Loucy (cell line): ENCODE results near the gene FRMD4A.

ENCODE experiments used
- H2AFZ ChIP-seq: fragments of 200-600 bp; sonication (generic); 2 replicates; pipeline ENCODE4 v1.6.0; 2016; ENCODE audit warnings: antibody characterized with exemption, mild to moderate bottlenecking, low read length, moderate library complexity
- H3F3A ChIP-seq: fragments of 200-600 bp; 2 replicates; pipeline ENCODE4 v1.6.0; 2016; ENCODE audit warnings: antibody characterized with exemption, low read depth, mild to moderate bottlenecking
- H3K27me3 ChIP-seq: fragments of 200-600 bp; sonication (generic); 2 replicates; pipeline ENCODE4 v1.6.1; 2014; ENCODE audit warnings: low read length, mild to moderate bottlenecking; ENCODE audit not compliant: insufficient read depth, poor library complexity, severe bottlenecking
- H3K36me3 ChIP-seq: fragments of 200-600 bp; sonication (generic); 2 replicates; pipeline ENCODE4 v1.6.1; 2016; ENCODE audit warnings: low read length; ENCODE audit not compliant: insufficient read depth
- H3K4me1 ChIP-seq: fragments of 200-600 bp; sonication (generic); 2 replicates; pipeline ENCODE4 v1.5.1; 2014; ENCODE audit warnings: low read length, mild to moderate bottlenecking; ENCODE audit not compliant: insufficient read depth, poor library complexity, severe bottlenecking
- H3K4me2 ChIP-seq: fragments of 200-600 bp; sonication (generic); 2 replicates; pipeline ENCODE4 v1.6.0; 2014; ENCODE audit warnings: antibody characterized with exemption, low read length, low read depth, mild to moderate bottlenecking; ENCODE audit not compliant: poor library complexity, severe bottlenecking
- H3K4me3 ChIP-seq: fragments of 200-600 bp; sonication (generic); 2 replicates; pipeline ENCODE4 v1.5.1; 2014; ENCODE audit warnings: low read length, mild to moderate bottlenecking, mixed read lengths; ENCODE audit not compliant: poor library complexity, severe bottlenecking
- H3K79me2 ChIP-seq: fragments of 200-600 bp; sonication (generic); 2 replicates; pipeline ENCODE4 v1.6.1; 2014; ENCODE audit warnings: low read length; ENCODE audit not compliant: insufficient read depth
- H3K9ac ChIP-seq: fragments of 200-600 bp; sonication (generic); 2 replicates; pipeline ENCODE4 v1.6.0; 2014; ENCODE audit warnings: mild to moderate bottlenecking, low read depth, low read length, moderate library complexity; ENCODE audit not compliant: poor library complexity, severe bottlenecking
- H3K9me2 ChIP-seq: fragments of 200-600 bp; sonication (generic); replicated peaks from 2 replicates; pipeline ENCODE4 v1.6.1; 2016; ENCODE audit warnings: low read depth, low read length, mixed read lengths
- H3K9me3 ChIP-seq: fragments of 200-600 bp; sonication (generic); 2 replicates; pipeline ENCODE4 v1.6.1; 2014; ENCODE audit warnings: mild to moderate bottlenecking, antibody characterized with exemption, low read length, low read depth; ENCODE audit not compliant: insufficient read depth
- H4K20me1 ChIP-seq: fragments of 200-600 bp; sonication (generic); 2 replicates; pipeline ENCODE4 v1.6.0; 2014; ENCODE audit warnings: antibody characterized with exemption, low read length, mild to moderate bottlenecking; ENCODE audit not compliant: insufficient read depth, poor library complexity, severe bottlenecking
- CTCF ChIP-seq: fragments of 200-600 bp; sonication (generic); conservative IDR thresholded peaks from 2 replicates; pipeline ENCODE4 v1.5.1; 2014; ENCODE audit warnings: mild to moderate bottlenecking, antibody characterized with exemption, low read length
- EZH2phosphoT487 ChIP-seq: fragments of 200-600 bp; IDR thresholded peaks from 2 replicates; pipeline ENCODE4 v1.6.1; 2018; ENCODE audit warnings: antibody characterized with exemption, mild to moderate bottlenecking, moderate library complexity, borderline replicate concordance

The FRMD4A gene

GRCh38 chr10:14017467-14017866 is 313.3 kb downstream of the FRMD4A start:
- H3K9me2 ChIP-seq, result no peaks in the 10 kb centered on the region
- H3K4me2 ChIP-seq, result no peak overlapping the region
- no peaks in the 10 kb centered on the region for H3K79me2 ChIP-seq
- H3K9me3 ChIP-seq, result no peaks in the 10 kb centered on the region
- no peak overlapping the region for H3K9ac ChIP-seq
- H3K27me3 ChIP-seq, result no peaks in the 10 kb centered on the region
- no peaks in the 10 kb centered on the region for H3K36me3 ChIP-seq
- H3F3A ChIP-seq, result no peaks in the 10 kb centered on the region
- H3K4me3 ChIP-seq, result no peak overlapping the region
- no peak overlapping the region for H2AFZ ChIP-seq
- no peaks in the 10 kb centered on the region for H4K20me1 ChIP-seq
- no peaks in the 10 kb centered on the region for H3K4me1 ChIP-seq
- no peak for TF ChIP-seq EZH2phosphoT487
- no peak for TF ChIP-seq CTCF

- Histone ChIP-seq H3K4me1 (no peaks in the 10 kb centered on the region), H3K9ac (no peak overlapping the region), H3F3A (no peaks in the 10 kb centered on the region), H4K20me1 (no peaks in the 10 kb centered on the region), H3K79me2 (no peaks in the 10 kb centered on the region), H3K4me3 (no peak overlapping the region), H3K9me3 (no peaks in the 10 kb centered on the region), H3K27me3 (no peaks in the 10 kb centered on the region), H3K36me3 (no peaks in the 10 kb centered on the region), H2AFZ (no peak overlapping the region), H3K9me2 (no peaks in the 10 kb centered on the region), H3K4me2 (no peak overlapping the region)
- no peak for TF ChIP-seq EZH2phosphoT487
- no peak for TF ChIP-seq CTCF
These were observed 313.8 kb downstream of the FRMD4A start for GRCh38 chr10:14016931-14017333.

GRCh38 chr10:14016011-14016536 is 314.6 kb downstream of the FRMD4A start:
- H3K36me3 ChIP-seq, result no peaks in the 10 kb centered on the region
- TF ChIP-seq EZH2phosphoT487, result no peak
- TF ChIP-seq CTCF, result no peak
- H3K4me2 ChIP-seq, result no peak overlapping the region
- H3K4me3 ChIP-seq, result no peak overlapping the region
- H3K79me2 ChIP-seq, result no peaks in the 10 kb centered on the region
- H3K9me2 ChIP-seq, result no peaks in the 10 kb centered on the region
- no peaks in the 10 kb centered on the region for H4K20me1 ChIP-seq
- no peak overlapping the region for H3K9ac ChIP-seq
- H3F3A ChIP-seq, result no peaks in the 10 kb centered on the region
- H3K4me1 ChIP-seq, result no peaks in the 10 kb centered on the region
- no peak overlapping the region for H2AFZ ChIP-seq
- H3K27me3 ChIP-seq, result no peaks in the 10 kb centered on the region
- H3K9me3 ChIP-seq, result no peaks in the 10 kb centered on the region
